ENCODE data around the gene KATNAL1.

DNA sequence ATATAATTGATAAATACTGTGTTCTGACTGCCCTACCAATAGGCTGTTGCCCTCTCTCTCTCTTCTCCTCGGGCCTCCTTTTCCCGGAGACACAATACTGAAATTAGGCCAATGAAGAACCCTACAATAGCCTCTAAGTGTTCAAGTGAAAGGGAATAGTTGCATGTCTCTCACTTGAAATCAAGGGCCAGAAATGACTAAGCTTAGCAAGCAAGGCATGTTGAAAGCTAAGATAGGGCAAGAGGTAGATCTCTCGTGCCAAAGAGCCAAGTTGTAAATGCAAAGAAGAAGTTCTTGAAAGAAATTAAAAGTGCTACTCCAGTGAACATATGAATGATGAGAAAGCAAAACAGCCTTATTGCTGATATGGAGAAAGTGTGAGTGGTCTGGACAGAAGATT, 13.3 kb downstream of the KATNAL1 start:
- TF ChIP-seq, protein P1, sequence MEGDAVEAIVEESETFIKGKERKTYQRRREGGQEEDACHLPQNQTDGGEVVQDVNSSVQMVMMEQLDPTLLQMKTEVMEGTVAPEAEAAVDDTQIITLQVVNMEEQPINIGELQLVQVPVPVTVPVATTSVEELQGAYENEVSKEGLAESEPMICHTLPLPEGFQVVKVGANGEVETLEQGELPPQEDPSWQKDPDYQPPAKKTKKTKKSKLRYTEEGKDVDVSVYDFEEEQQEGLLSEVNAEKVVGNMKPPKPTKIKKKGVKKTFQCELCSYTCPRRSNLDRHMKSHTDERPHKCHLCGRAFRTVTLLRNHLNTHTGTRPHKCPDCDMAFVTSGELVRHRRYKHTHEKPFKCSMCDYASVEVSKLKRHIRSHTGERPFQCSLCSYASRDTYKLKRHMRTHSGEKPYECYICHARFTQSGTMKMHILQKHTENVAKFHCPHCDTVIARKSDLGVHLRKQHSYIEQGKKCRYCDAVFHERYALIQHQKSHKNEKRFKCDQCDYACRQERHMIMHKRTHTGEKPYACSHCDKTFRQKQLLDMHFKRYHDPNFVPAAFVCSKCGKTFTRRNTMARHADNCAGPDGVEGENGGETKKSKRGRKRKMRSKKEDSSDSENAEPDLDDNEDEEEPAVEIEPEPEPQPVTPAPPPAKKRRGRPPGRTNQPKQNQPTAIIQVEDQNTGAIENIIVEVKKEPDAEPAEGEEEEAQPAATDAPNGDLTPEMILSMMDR (conservative IDR thresholded peaks at IDR 0.05 in 1 of 2, IDR thresholded peaks at IDR 0.05 in 1 of 2; ENCODE audit: extremely low read depth in 1 of 2, insufficient read depth in 1 of 2, low read depth in 1 of 2, low read length in 2 of 2), result no peak
- TF ChIP-seq EZH2 (IDR thresholded peaks at IDR 0.05; ENCODE audit: borderline replicate concordance, low read length), result no peak

Data from mammary epithelial cell (primary cell).